Liver (tissue), 3 donors: Measurements from ENCODE around the gene CH25H.

ENCODE experiments used
- ATF3 ChIP-seq: IDR thresholded peaks from 2 replicates; pipeline ENCODE4 v1.6.1; 2016; ENCODE audit warnings: antibody characterized with exemption
- CTCF ChIP-seq: fragments of 150-350 bp; IDR thresholded peaks from 2 replicates; pipeline ENCODE4 v1.5.1; 2017; ENCODE audit warnings: improper control_type of control experiment, low read depth, low read length; ENCODE audit not compliant: missing input control
- JUND ChIP-seq, 2 donors: IDR thresholded peaks; 2 replicates each; pipeline ENCODE4 v1.6.1; 2016; ENCODE audit warnings: antibody characterized with exemption in 2 of 2
- MAX ChIP-seq: IDR thresholded peaks from 2 replicates; pipeline ENCODE4 v1.6.1; 2016; ENCODE audit warnings: antibody characterized with exemption
- RAD21 ChIP-seq, 2 donors: IDR thresholded peaks; 2 replicates each; pipeline ENCODE4 v1.6.1; 2016; ENCODE audit warnings: antibody characterized with exemption in 2 of 2, mild to moderate bottlenecking in 2 of 2
- donor health status: healthy.
- donor health status: healthy.

- no peak for TF ChIP-seq MAX
- no peak for TF ChIP-seq ATF3
- TF ChIP-seq CTCF, result no peak
- TF ChIP-seq RAD21 (IDR thresholded peaks at IDR 0.05), result no peak
- no peak for TF ChIP-seq JUND (IDR thresholded peaks at IDR 0.05)
These were observed 48.7 kb downstream of the CH25H start for GRCh38 chr10:89158446-89158845.
